ENCODE results near the gene RRP1B.
A peak's percentile ranks its signal among the peaks of the same experiment; 100 is the strongest.
"Not testable (repeated sequence)": the region's sequence is repeated elsewhere in the genome, so short reads cannot be mapped to it uniquely, and the experiment has no call there.

The RRP1B gene

GRCh38 chr21:43645136-43645891, 14.0 kb upstream of the RRP1B start:
- TF ChIP-seq FOXP2 (optimal IDR thresholded peaks at IDR 0.05; ENCODE audit: control extremely low read depth, extremely low read length, insufficient read depth): no peak
- TF ChIP-seq EZH2 (IDR thresholded peaks at IDR 0.05): no peak
- Histone ChIP-seq H3K9me3 (ENCODE audit: low read depth, low read length) (no peaks in the 10 kb centered on the region), H3K27ac (no peak overlapping the region), H3K36me3 (ENCODE audit: insufficient read depth, low read length) (no peaks in the 10 kb centered on the region), H3K9ac (ENCODE audit: insufficient read length) (no peak overlapping the region), H3K4me3 (no peak overlapping the region)
- DNase-seq (ENCODE audit: low read depth, low spot score): no peak

DNA sequence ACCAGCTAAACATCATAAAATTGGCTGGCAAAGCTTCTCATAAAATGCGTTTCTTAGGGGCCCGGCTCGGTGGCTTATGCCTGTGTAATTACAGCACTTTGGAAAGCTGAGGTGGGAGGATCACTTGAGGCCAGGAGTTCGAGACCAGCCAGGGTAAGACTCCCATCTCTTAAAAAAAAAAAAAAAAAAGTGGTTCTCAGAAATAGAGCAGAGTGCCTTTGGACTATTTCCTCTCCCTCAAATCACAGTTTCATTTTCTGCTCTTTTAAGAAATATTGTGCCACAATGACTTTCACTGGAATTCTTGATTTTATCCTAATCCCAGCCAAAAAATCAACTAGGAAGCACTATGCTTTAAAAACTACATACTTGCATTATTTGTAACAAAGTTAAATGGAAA, 13.4 kb upstream of the RRP1B start:
- Histone ChIP-seq H3K9ac (ENCODE audit: insufficient read length) (no peak overlapping the region), H3K9me3 (ENCODE audit: low read depth, low read length) (no peaks in the 10 kb centered on the region), H3K36me3 (ENCODE audit: insufficient read depth, low read length) (no peaks in the 10 kb centered on the region), H3K4me3 (peak overlapping the region; percentile 36; the same call in 1 of the 2 replicates), H3K27ac (no peak overlapping the region)
- TF ChIP-seq POLR2AphosphoS5 (IDR thresholded peaks at IDR 0.05; ENCODE audit: borderline replicate concordance, low read depth, low read length) (no peak), EZH2 (IDR thresholded peaks at IDR 0.05) (no peak), FOXP2 (optimal IDR thresholded peaks at IDR 0.05; ENCODE audit: control extremely low read depth, extremely low read length, insufficient read depth) (no peak)
- DNase-seq (ENCODE audit: low read depth, low spot score): no peak

GRCh38 chr21:43646550-43647260, 12.7 kb upstream of the RRP1B start:
- Histone ChIP-seq H3K4me3 (peak overlapping the region; percentile 36; the same call in 1 of the 2 replicates), H3K27ac (no peak overlapping the region), H3K9ac (ENCODE audit: insufficient read length) (no peak overlapping the region), H3K9me3 (ENCODE audit: low read depth, low read length) (no peaks in the 10 kb centered on the region), H3K36me3 (ENCODE audit: insufficient read depth, low read length) (no peaks in the 10 kb centered on the region)
- TF ChIP-seq FOXP2 (optimal IDR thresholded peaks at IDR 0.05; ENCODE audit: control extremely low read depth, extremely low read length, insufficient read depth): peak; percentile 59
- no peak for TF ChIP-seq EZH2 (IDR thresholded peaks at IDR 0.05)
- no peak for DNase-seq (ENCODE audit: low read depth, low spot score)

GRCh38 chr21:43648171-43648570, 11.2 kb upstream of the RRP1B start:
- TF ChIP-seq FOXP2 (optimal IDR thresholded peaks at IDR 0.05; ENCODE audit: control extremely low read depth, extremely low read length, insufficient read depth) (no peak), EZH2 (IDR thresholded peaks at IDR 0.05) (no peak), POLR2AphosphoS5 (IDR thresholded peaks at IDR 0.05; ENCODE audit: borderline replicate concordance, low read depth, low read length) (no peak)
- no peak overlapping the region for H3K9ac ChIP-seq (ENCODE audit: insufficient read length)
- H3K27ac ChIP-seq: no peak overlapping the region
- DNase-seq (ENCODE audit: low read depth, low spot score): no peak
- H3K4me3 ChIP-seq: no peak overlapping the region
- H3K36me3 ChIP-seq (ENCODE audit: insufficient read depth, low read length): no peaks in the 10 kb centered on the region
- H3K9me3 ChIP-seq (ENCODE audit: low read depth, low read length): no peaks in the 10 kb centered on the region

- H3K36me3 ChIP-seq (ENCODE audit: insufficient read depth, low read length); H3K27ac ChIP-seq; H3K9ac ChIP-seq (ENCODE audit: insufficient read length); H3K4me3 ChIP-seq; DNase-seq (ENCODE audit: low read depth, low spot score); H3K9me3 ChIP-seq (ENCODE audit: low read depth, low read length): not testable (repeated sequence)
Measured at GRCh38 chr21:43651926-43652325, 7.4 kb upstream of the RRP1B start.

DNA sequence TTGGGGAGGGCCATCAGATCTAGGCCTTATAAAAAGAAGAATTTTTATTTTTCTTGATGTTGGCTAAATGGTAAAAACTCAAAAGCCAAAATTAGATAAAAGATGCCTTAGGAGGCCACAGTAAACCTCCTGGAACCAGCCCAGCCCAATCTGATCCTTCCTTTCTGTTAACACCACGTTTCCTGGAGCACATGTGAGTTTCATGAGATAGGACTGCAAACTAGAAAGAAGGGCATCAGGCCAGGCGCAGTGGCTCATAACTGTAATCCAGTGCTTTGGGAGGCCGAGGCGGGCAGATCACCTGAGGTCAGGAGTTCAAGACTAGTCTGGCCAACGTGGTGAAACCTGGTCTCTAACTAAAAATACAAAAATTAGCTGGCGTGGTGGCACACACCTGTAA, 6.7 kb upstream of the RRP1B start:
- Histone ChIP-seq H3K9ac (ENCODE audit: insufficient read length) (no peak overlapping the region), H3K9me3 (ENCODE audit: low read depth, low read length) (no peaks in the 10 kb centered on the region), H3K27ac (no peak overlapping the region), H3K4me3 (no peak overlapping the region), H3K36me3 (ENCODE audit: insufficient read depth, low read length) (no peaks in the 10 kb centered on the region)
- TF ChIP-seq FOXP2 (optimal IDR thresholded peaks at IDR 0.05; ENCODE audit: control extremely low read depth, extremely low read length, insufficient read depth) (no peak), EZH2 (IDR thresholded peaks at IDR 0.05) (no peak), POLR2AphosphoS5 (IDR thresholded peaks at IDR 0.05; ENCODE audit: borderline replicate concordance, low read depth, low read length) (no peak)
- DNase-seq (ENCODE audit: low read depth, low spot score): no peak

GRCh38 chr21:43653626-43654025, 5.7 kb upstream of the RRP1B start:
- no peaks in the 10 kb centered on the region for H3K36me3 ChIP-seq (ENCODE audit: insufficient read depth, low read length)
- H3K4me3 ChIP-seq: no peak overlapping the region
- no peak overlapping the region for H3K27ac ChIP-seq
- no peak overlapping the region for H3K9ac ChIP-seq (ENCODE audit: insufficient read length)
- TF ChIP-seq EZH2 (IDR thresholded peaks at IDR 0.05) (no peak), POLR2AphosphoS5 (IDR thresholded peaks at IDR 0.05; ENCODE audit: borderline replicate concordance, low read depth, low read length) (no peak), FOXP2 (optimal IDR thresholded peaks at IDR 0.05; ENCODE audit: control extremely low read depth, extremely low read length, insufficient read depth) (no peak)
- H3K9me3 ChIP-seq (ENCODE audit: low read depth, low read length): no peaks in the 10 kb centered on the region
- no peak for DNase-seq (ENCODE audit: low read depth, low spot score)

GRCh38 chr21:43654806-43655489, 4.4 kb upstream of the RRP1B start:
- Histone ChIP-seq H3K4me3 (no peak overlapping the region), H3K27ac (no peak overlapping the region), H3K9ac (ENCODE audit: insufficient read length) (no peak overlapping the region), H3K36me3 (ENCODE audit: insufficient read depth, low read length) (no peaks in the 10 kb centered on the region), H3K9me3 (ENCODE audit: low read depth, low read length) (no peaks in the 10 kb centered on the region)
- TF ChIP-seq POLR2AphosphoS5 (IDR thresholded peaks at IDR 0.05; ENCODE audit: borderline replicate concordance, low read depth, low read length) (no peak), FOXP2 (optimal IDR thresholded peaks at IDR 0.05; ENCODE audit: control extremely low read depth, extremely low read length, insufficient read depth) (no peak), EZH2 (IDR thresholded peaks at IDR 0.05) (no peak)
- no peak for DNase-seq (ENCODE audit: low read depth, low spot score)

Data from SK-N-MC (cell line).